Measurements from ENCODE around the gene ASF1A.

The ASF1A gene

GRCh38 chr6:118872726-118873125, 21.2 kb upstream of the ASF1A start:
- Histone ChIP-seq H3K4me1 (no peaks in the 10 kb centered on the region), H3K9me3 (no peaks in the 10 kb centered on the region), H3K27ac (no peak overlapping the region), H3K4me3 (no peak overlapping the region), H3K36me3 (no peaks in the 10 kb centered on the region), H3K27me3 (no peaks in the 10 kb centered on the region)
- no peak for DNase-seq
- intact Hi-C loops (cut with DNase I; ENCODE audit: low total_unique reads): no loop called here
- no peak for TF ChIP-seq CTCF (IDR thresholded peaks at IDR 0.05)

- no peak overlapping the region for H3K27ac ChIP-seq
- no peak overlapping the region for H3K4me3 ChIP-seq
- no peaks in the 10 kb centered on the region for H3K4me1 ChIP-seq
- no peaks in the 10 kb centered on the region for H3K36me3 ChIP-seq
- no peaks in the 10 kb centered on the region for H3K27me3 ChIP-seq
- no peaks in the 10 kb centered on the region for H3K9me3 ChIP-seq
- TF ChIP-seq CTCF (IDR thresholded peaks at IDR 0.05): no peak
- DNase-seq: no peak
- intact Hi-C loops (cut with DNase I; ENCODE audit: low total_unique reads): no loop called here
Observed at GRCh38 chr6:118873239-118873638, 20.7 kb upstream of the ASF1A start.

DNA sequence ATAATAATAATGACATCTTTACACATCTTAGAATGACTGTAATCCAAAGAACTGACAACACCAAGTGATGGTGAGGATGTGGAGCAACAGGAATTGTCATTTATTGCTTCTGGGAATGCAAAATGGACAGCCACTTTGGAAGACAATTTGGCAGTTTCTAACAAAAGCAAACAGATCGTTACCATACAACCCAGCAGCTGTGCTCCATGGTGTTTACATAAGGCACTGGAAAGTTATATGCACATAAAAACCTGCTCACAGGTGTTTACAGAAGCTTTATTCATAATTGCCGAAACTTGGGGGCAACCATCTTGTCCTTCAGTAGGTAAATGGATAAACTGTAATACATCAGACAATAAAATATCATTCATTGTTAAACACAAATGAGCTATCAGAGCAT, 18.3 kb upstream of the ASF1A start:
- DNase-seq: no peak
- H3K27me3 ChIP-seq: no peaks in the 10 kb centered on the region
- no peaks in the 10 kb centered on the region for H3K36me3 ChIP-seq
- no peaks in the 10 kb centered on the region for H3K9me3 ChIP-seq
- no peak overlapping the region for H3K27ac ChIP-seq
- no peak for TF ChIP-seq CTCF (IDR thresholded peaks at IDR 0.05)
- H3K4me1 ChIP-seq: no peaks in the 10 kb centered on the region
- intact Hi-C loops (cut with DNase I; ENCODE audit: low total_unique reads): no loop called here
- H3K4me3 ChIP-seq: no peak overlapping the region

- DNase-seq: no peak
- no peaks in the 10 kb centered on the region for H3K4me1 ChIP-seq
Observed at GRCh38 chr6:118876198-118876597, 17.8 kb upstream of the ASF1A start.

GRCh38 chr6:118876814-118877213, 17.1 kb upstream of the ASF1A start:
- intact Hi-C loops (cut with DNase I; ENCODE audit: low total_unique reads): no loop called here
- DNase-seq: no peak
- H3K4me3 ChIP-seq: no peak overlapping the region
- TF ChIP-seq CTCF (IDR thresholded peaks at IDR 0.05): no peak
- no peaks in the 10 kb centered on the region for H3K36me3 ChIP-seq
- no peaks in the 10 kb centered on the region for H3K9me3 ChIP-seq
- no peak overlapping the region for H3K27ac ChIP-seq
- H3K27me3 ChIP-seq: no peaks in the 10 kb centered on the region
- H3K4me1 ChIP-seq: no peaks in the 10 kb centered on the region

More at GRCh38 chr6:118876198-118876597, 17.8 kb upstream of the ASF1A start:
- Histone ChIP-seq H3K27me3 (no peaks in the 10 kb centered on the region), H3K4me3 (no peak overlapping the region), H3K27ac (no peak overlapping the region), H3K9me3 (no peaks in the 10 kb centered on the region), H3K36me3 (no peaks in the 10 kb centered on the region)
- intact Hi-C loops (cut with DNase I; ENCODE audit: low total_unique reads): no loop called here
- TF ChIP-seq CTCF (IDR thresholded peaks at IDR 0.05): no peak

DNA sequence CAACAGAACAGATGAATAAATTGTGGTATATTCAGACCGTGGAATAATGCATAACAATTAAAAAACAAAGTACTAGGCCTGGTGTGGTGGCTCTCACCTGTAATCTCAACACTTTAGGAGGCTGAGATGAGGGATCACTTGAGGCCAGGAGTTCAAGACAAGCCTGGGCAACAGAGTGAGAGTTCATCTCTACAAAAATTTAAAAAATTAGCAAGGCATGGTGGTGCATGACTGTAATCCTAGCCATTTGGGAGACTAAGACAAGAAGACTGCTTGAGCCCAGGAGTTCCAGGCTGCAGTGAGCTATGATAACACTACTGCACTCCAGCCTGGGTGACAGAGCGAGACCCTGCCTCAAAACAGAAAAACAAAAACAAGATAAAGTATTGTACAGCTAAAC, 16.1 kb upstream of the ASF1A start:
- intact Hi-C loops (cut with DNase I; ENCODE audit: low total_unique reads): no loop called here
- no peaks in the 10 kb centered on the region for H3K36me3 ChIP-seq
- no peak for TF ChIP-seq CTCF (IDR thresholded peaks at IDR 0.05)

More for the DNA sequence above, 16.1 kb upstream of the ASF1A start:
- H3K9me3 ChIP-seq: no peaks in the 10 kb centered on the region
- H3K4me3 ChIP-seq: no peak overlapping the region
- peaks cover 0 to 8% (median 1%) of the 10 kb centered on the region in 4 donors for H3K4me1 ChIP-seq
- no peaks in the 10 kb centered on the region for H3K27me3 ChIP-seq
- H3K27ac ChIP-seq: no peak overlapping the region
- DNase-seq: no peak
